ENCODE results near the gene CBFA2T2. TPM values are rescaled to one million over a fixed set of nuclear protein-coding genes. Genes with fewer than 3 reads are reported as not detected.
"Not testable (repeated sequence)": the region's sequence is repeated elsewhere in the genome, so short reads cannot be mapped to it uniquely, and the experiment has no call there.

CBFA2T2 gene
- total RNA-seq, 8 experiments from 2014 or later, result 4.1 to 24.5 (median 12.5) TPM

DNA sequence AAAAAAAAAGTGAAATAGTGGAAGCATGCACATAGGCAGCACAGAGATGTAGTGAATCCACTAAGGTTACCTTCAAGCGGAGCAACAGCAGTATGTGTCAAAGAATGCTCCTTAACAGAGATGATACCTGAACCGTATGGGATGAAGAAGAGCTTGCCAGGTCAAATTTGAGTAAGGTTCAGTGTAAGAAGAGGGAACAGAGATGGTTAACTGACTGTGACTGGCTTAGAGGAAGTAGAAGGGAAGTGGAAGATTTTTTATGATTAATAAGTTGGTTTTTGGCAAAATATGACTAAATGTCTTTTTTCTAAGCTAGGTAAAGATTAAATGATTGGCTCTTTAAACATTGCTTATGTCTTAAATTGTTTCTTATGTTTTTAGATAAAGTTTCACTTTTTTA, 119.6 kb downstream of the CBFA2T2 start:
- ATAC-seq (replicated peaks in 6 of 8), result no peak
- H3K27ac ChIP-seq, result no peak overlapping the region
- H3K4me1 ChIP-seq (replicated peaks in 1 of 2), result peaks cover 0 to 2% of the 10 kb centered on the region in 2 donors
- no peak overlapping the region for H3K4me3 ChIP-seq
- WGBS, 10 experiments, result 60 to 100% (median 100%) methylated on average over 1 to 2 of the region's 2 CpGs; no CpG with 5 or more reads in 3 of the 10 experiments
- in situ Hi-C loops (cut with MboI; ENCODE audit: low pct_unique_long_range_greater_than_20kb in 2 of 9, low sequenced_read_pairs in 9 of 9, unreplicated experiment in 9 of 9), result no loop called here

DNA sequence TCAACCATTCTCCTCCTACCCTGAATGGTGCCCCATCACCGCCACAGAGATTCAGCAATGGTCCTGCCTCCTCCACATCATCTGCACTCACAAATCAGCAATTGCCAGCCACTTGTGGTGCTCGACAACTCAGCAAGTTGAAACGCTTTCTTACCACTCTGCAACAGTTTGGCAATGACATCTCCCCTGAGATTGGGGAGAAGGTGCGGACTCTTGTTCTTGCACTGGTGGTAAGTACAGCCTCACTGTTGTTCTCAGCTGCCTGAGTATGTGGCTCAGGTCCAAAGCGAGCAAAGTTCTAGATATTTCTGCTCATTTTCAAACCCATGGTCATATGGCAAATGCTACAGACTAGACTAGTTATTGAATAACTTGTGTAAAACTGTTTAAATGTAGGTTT, 121.2 kb downstream of the CBFA2T2 start:
- in situ Hi-C loops (cut with MboI; ENCODE audit: low pct_unique_long_range_greater_than_20kb in 2 of 9, low sequenced_read_pairs in 9 of 9, unreplicated experiment in 9 of 9), result no loop called here
- no peak for ATAC-seq (replicated peaks in 6 of 8)
- 76 to 100% (median 100%) methylated on average over 1 to 4 of the region's 5 CpGs for WGBS, 10 experiments
- H3K4me1 ChIP-seq (replicated peaks in 1 of 2), result no peaks in the 10 kb centered on the region
- no peak overlapping the region for H3K4me3 ChIP-seq
- H3K27ac ChIP-seq, result no peak overlapping the region

DNA sequence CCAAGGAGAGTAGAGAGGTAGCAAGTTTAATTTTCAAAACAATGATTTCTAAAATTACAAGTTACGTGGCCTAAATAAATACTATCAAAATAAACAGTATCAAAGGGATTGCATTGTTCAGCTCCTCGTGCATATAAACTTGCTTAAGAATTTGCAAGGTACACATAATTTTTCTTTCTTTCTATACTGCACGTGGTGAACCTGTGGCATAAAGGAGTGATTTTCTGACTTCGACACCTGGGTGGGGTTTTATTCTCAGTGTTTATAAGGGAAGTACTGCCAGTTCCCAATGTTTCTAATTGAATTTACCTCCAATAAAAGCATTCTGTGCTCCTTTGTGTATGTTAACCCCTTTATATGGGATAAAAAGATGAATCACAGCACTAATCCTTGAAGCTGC, 122.1 kb downstream of the CBFA2T2 start:
- H3K4me3 ChIP-seq, result no peak overlapping the region
- WGBS, 10 experiments, result 14 to 100% (median 78%) methylated on average over 1 to 4 of the region's 4 CpGs
- H3K27ac ChIP-seq, result no peak overlapping the region
- ATAC-seq (replicated peaks in 6 of 8), result no peak
- in situ Hi-C loops (cut with MboI; ENCODE audit: low pct_unique_long_range_greater_than_20kb in 2 of 9, low sequenced_read_pairs in 9 of 9, unreplicated experiment in 9 of 9), result no loop called here
- H3K4me1 ChIP-seq (replicated peaks in 1 of 2), result no peaks in the 10 kb centered on the region

DNA sequence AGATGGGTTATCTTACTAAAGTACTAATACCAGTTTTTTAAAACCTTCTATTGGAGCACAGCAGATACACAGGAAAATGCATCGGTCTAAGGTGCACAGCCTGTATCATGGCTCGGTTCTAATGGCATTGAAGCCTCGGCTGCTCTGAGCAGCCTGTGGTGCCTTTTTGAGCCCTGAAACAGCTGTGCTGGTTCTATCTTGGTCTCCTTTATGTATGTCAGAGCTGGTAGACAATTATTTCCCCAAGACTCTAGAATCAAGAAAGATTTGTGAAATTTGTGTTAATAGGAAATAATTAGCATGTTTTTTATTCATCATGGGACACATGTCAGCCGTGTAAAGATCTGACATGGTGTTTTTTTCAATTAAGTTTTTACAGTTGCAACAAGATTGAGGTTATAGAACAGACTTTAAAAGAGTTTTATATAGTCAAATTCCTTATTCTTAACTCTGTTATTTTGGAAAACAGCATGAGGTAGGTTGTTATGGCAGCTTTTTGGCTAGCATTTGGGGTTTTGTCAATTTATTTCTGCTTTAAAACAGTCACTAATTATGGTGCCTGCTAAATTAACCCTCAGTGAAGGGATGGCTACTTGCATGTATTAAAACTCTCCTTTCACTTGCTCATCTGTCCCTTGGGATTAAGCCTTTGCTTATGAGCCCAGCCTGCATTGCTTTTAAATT, 132.0 kb downstream of the CBFA2T2 start:
- in situ Hi-C loops (cut with MboI; ENCODE audit: low pct_unique_long_range_greater_than_20kb in 2 of 9, low sequenced_read_pairs in 9 of 9, unreplicated experiment in 9 of 9), result no loop called here
- no peak for ATAC-seq (replicated peaks in 6 of 8)
- H3K27ac ChIP-seq, result no peak overlapping the region
- 85 to 100% (median 89%) methylated on average over 1 to 4 of the region's 4 CpGs; no CpG with 5 or more reads in 2 of the 10 experiments for WGBS, 10 experiments
- H3K4me1 ChIP-seq (replicated peaks in 1 of 2), result no peaks in the 10 kb centered on the region
- no peak overlapping the region for H3K4me3 ChIP-seq

DNA sequence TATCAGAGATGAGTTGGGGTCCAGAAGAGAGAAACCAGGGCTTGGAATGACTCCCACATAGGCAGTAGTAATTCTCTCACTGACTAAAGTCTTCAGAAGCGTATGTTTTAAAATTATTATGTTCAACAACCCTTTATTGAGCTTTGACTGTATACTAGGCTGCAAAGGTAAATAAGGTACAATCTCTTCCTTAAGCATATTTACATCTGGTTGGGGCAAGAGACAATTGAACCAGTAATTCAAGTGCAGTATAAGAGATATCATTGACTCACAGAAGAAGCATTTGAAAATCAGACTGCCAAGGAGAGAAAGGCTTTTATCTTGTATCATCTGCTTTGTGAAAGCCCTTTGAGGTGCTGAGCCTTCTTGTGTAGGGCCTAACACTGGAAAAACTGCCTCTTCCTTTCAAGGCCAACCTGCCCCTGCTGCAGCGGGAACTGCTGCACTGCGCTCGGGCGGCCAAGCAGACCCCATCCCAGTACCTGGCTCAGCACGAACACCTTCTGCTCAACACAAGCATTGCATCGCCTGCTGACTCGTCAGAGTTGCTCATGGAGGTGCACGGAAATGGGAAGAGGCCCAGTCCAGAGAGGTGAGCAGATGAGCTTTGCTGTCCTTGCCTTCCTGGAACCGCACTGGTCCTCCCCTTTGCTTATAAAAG, 132.9 kb downstream of the CBFA2T2 start:
- in situ Hi-C loops (cut with MboI; ENCODE audit: low pct_unique_long_range_greater_than_20kb in 2 of 9, low sequenced_read_pairs in 9 of 9, unreplicated experiment in 9 of 9), result no loop called here
- no peak overlapping the region for H3K4me3 ChIP-seq
- ATAC-seq (replicated peaks in 6 of 8), result no peak
- WGBS, 10 experiments, result 80 to 100% (median 95%) methylated on average over 1 to 10 of the region's 10 CpGs; no CpG with 5 or more reads in 3 of the 10 experiments
- no peak overlapping the region for H3K27ac ChIP-seq
- no peaks in the 10 kb centered on the region for H3K4me1 ChIP-seq (replicated peaks in 1 of 2)

DNA sequence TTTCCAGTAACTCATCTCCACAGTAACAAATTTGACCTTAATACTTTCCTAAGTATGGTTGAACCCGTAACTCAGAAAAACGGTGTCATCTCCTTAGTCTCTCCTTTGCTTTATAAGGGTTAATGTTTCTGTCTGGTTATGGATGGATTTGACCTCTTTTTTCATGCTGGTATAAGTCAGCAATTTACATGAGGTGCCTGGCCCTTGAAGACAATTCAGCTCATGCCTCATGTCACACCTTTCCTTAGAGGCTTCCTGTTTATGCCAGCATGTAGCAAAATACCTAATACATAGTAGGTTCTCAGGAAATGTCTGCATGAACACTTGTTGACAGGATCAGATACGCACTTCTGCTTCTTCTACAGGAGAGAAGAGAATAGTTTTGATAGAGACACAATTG, 134.5 kb downstream of the CBFA2T2 start:
- no peak for ATAC-seq (replicated peaks in 6 of 8)
- in situ Hi-C loops (cut with MboI; ENCODE audit: low pct_unique_long_range_greater_than_20kb in 2 of 9, low sequenced_read_pairs in 9 of 9, unreplicated experiment in 9 of 9), result no loop called here
- H3K4me1 ChIP-seq (replicated peaks in 1 of 2), result no peaks in the 10 kb centered on the region
- no peak overlapping the region for H3K4me3 ChIP-seq
- no peak overlapping the region for H3K27ac ChIP-seq
- WGBS, 10 experiments, result 80 to 100% (median 90%) methylated on average over 2 to 3 of the region's 3 CpGs; no CpG with 5 or more reads in 1 of the 10 experiments

DNA sequence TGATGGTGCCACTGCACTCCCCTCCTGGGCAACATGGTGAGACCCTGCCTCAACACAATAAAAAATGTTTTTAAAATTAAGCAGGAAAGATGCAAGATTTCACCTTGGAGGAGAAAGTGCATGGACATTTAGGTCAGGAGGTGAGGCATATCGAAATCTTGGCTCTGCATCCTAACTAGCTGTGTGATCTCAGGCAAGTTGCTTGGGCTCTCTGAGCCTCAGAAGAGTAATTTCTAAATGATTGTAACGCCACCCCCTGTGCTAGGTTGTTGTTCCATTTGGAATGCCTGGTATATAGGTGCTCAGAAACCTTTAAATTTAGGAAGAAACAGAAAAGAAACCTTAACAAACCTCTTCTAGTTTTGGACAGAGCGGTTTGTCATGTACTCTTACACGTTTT, 136.3 kb downstream of the CBFA2T2 start:
- no peaks in the 10 kb centered on the region for H3K4me1 ChIP-seq (replicated peaks in 1 of 2)
- in situ Hi-C loops (cut with MboI; ENCODE audit: low pct_unique_long_range_greater_than_20kb in 2 of 9, low sequenced_read_pairs in 9 of 9, unreplicated experiment in 9 of 9), result no loop called here
- 83 to 100% (median 94%) methylated on average over 1 to 4 of the region's 4 CpGs; no CpG with 5 or more reads in 2 of the 10 experiments for WGBS, 10 experiments
- ATAC-seq (replicated peaks in 6 of 8), result no peak
- no peak overlapping the region for H3K4me3 ChIP-seq
- H3K27ac ChIP-seq, result no peak overlapping the region

DNA sequence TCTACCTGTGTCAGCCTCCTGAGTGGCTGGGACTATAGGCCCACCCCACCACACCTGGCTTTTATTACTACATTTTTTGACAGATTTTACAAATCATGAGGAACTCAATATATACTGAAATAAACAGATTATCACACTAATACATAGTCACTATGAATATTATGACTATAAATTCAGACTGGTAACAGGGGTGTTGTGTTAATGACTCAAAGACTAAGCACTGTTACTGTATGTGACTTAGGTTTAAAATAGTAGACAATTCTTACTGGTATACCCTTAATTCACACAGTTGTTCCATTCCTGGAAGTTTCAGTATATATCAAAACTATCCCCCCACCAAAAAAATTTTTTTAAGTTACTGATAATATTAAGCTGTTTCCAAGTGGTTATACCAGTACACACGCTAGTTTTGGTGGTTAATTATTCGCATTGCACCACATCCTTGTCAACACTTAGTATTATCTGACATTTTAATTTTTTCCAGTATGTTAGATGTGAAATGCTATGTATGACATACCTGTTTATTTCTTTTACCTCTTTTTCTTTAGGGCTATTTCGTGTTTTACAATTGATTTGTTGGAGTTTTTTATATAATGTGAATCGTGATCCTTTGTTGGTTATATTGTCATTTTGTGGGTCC, 137.8 kb downstream of the CBFA2T2 start:
- Histone ChIP-seq H3K27ac (no peak overlapping the region), H3K4me1 (replicated peaks in 1 of 2) (no peaks in the 10 kb centered on the region), H3K4me3 (no peak overlapping the region)
- in situ Hi-C loops (cut with MboI; ENCODE audit: low pct_unique_long_range_greater_than_20kb in 2 of 9, low sequenced_read_pairs in 9 of 9, unreplicated experiment in 9 of 9), result no loop called here
- WGBS, 10 experiments, result 90 to 100% (median 94%) methylated on average over 1 to 4 of the region's 4 CpGs
- no peak for ATAC-seq (replicated peaks in 6 of 8)

DNA sequence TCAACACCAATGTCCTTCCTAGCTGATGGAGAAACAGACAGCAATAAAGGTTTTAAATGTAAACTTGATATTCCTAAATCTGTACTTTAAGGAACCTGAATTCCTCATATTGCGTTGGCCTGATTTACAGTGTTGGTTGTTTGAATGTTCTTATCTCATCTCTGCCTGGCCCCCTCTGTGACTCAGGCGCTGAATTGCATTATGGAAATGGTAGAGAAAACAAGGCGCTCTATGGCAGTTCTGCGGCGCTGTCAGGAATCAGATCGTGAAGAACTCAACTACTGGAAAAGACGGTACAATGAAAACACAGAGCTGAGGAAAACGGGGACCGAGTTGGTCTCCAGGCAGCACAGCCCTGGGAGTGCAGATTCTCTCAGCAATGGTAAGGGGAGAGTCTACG, 139.6 kb downstream of the CBFA2T2 start:
- in situ Hi-C loops (cut with MboI; ENCODE audit: low pct_unique_long_range_greater_than_20kb in 2 of 9, low sequenced_read_pairs in 9 of 9, unreplicated experiment in 9 of 9), result no loop called here
- no peaks in the 10 kb centered on the region for H3K4me1 ChIP-seq (replicated peaks in 1 of 2)
- ATAC-seq (replicated peaks in 6 of 8), result no peak
- whole genome bisulfite sequencing, 10 experiments, result 84 to 100% (median 94%) methylated on average over 1 to 10 of the region's 10 CpGs
- H3K27ac ChIP-seq, result no peak overlapping the region
- no peak overlapping the region for H3K4me3 ChIP-seq

DNA sequence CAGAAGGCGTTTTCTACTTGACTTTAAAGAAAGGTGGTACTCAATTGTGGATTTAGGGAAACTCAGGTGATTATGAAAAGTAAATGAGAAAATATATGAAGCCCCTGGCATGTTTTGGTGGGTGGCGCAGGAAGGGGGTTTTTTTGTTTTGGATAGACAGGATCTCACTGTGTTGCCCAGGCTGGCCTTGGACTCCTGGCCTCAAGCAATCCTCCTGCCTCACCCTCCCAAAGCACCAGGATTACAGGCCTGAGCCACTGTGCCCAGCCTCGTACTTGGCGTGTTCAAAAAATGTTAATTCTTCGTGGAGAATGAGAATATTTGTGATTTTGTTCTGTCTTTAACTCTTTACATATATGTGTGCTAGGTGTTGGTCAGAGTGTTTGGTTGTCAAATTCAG, 140.1 kb downstream of the CBFA2T2 start:
- Histone ChIP-seq H3K4me3 (no peak overlapping the region), H3K27ac (no peak overlapping the region), H3K4me1 (replicated peaks in 1 of 2) (no peaks in the 10 kb centered on the region)
- no peak for ATAC-seq (replicated peaks in 6 of 8)
- in situ Hi-C loops (cut with MboI; ENCODE audit: low pct_unique_long_range_greater_than_20kb in 2 of 9, low sequenced_read_pairs in 9 of 9, unreplicated experiment in 9 of 9), result no loop called here
- 73 to 100% (median 87%) methylated on average over 1 to 5 of the region's 5 CpGs; no CpG with 5 or more reads in 3 of the 10 experiments for WGBS, 10 experiments

DNA sequence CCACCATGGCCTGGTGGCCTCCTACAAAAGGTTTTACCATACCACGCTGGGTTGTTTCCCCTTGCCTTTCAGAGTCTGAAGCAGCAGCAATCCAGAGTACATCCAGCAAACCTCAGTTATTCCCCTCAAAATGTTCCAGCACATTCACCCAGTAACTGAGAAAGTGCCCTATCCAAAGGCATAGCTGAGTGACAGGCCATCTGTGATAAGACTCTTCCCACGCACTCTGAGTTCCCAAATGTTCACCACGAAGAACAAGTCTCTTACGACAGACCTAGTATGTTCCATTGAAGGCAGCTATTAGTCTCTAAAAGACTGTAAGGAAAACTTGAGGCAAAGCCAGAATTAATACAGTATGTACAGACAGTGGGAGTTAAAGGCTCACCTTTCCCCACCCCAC, 140.6 kb downstream of the CBFA2T2 start:
- H3K27ac ChIP-seq, result no peak overlapping the region
- no peak for ATAC-seq (replicated peaks in 6 of 8)
- no peak overlapping the region for H3K4me3 ChIP-seq
- H3K4me1 ChIP-seq (replicated peaks in 1 of 2), result no peaks in the 10 kb centered on the region
- 78 to 100% (median 100%) methylated on average over 1 to 3 of the region's 4 CpGs; no CpG with 5 or more reads in 4 of the 10 experiments for WGBS, 10 experiments
- in situ Hi-C loops (cut with MboI; ENCODE audit: low pct_unique_long_range_greater_than_20kb in 2 of 9, low sequenced_read_pairs in 9 of 9, unreplicated experiment in 9 of 9), result no loop called here

DNA sequence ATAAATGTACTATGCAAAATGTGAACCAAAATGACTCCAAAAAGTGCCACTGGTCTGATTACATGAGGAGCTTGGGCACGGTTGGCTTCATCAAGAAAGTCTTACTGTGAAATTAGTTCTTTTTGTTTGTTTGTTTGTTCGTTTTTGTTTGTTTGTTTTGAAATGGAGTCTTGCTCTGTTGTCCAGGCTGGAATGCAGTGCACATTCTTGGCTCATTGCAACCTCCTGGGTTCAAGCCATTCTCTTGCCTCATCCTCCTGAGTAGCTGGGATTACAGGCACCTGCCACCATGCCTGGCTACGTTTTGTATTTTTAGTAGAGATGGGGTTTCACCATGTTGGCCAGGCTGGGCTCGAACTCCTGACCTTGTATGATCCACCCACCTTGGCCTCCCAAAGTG, 142.0 kb downstream of the CBFA2T2 start:
- H3K4me1 ChIP-seq (replicated peaks in 1 of 2); ATAC-seq (replicated peaks in 6 of 8); H3K27ac ChIP-seq; in situ Hi-C loops (cut with MboI; ENCODE audit: low pct_unique_long_range_greater_than_20kb in 2 of 9, low sequenced_read_pairs in 9 of 9, unreplicated experiment in 9 of 9); H3K4me3 ChIP-seq: not testable (repeated sequence)
- WGBS, 10 experiments, result 50 to 92% (median 80%) methylated on average over 1 to 4 of the region's 4 CpGs; no CpG with 5 or more reads in 3 of the 10 experiments

DNA sequence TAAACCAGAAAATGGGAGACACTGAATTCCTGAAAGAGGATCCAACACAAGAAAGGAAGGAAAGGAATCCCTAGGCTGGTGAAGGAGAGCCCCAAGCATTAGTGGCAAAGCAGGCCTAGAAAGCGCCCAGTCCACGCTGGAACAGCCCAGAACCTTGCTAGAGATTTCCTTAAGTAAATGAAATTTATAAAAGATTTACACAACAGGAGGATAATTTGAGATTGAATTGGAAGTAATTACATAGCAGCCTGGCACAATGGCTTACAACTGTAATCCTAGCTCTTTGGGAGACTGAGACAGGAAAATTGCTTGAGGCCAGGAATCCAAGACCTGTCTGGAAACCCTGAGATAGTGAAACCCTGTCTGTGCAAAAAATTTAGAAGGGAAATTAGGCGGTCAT, 145.4 kb downstream of the CBFA2T2 start:
- 80 to 100% (median 98%) methylated on average over 1 to 3 of the region's 3 CpGs; no CpG with 5 or more reads in 2 of the 10 experiments for whole genome bisulfite sequencing, 10 experiments
- H3K27ac ChIP-seq, result no peak overlapping the region
- H3K4me1 ChIP-seq (replicated peaks in 1 of 2), result no peaks in the 10 kb centered on the region
- in situ Hi-C loops (cut with MboI; ENCODE audit: low pct_unique_long_range_greater_than_20kb in 2 of 9, low sequenced_read_pairs in 9 of 9, unreplicated experiment in 9 of 9), result no loop called here
- H3K4me3 ChIP-seq, result no peak overlapping the region
- ATAC-seq (replicated peaks in 6 of 8), result no peak
